ENCODE results near the gene CHST15. TPM values are rescaled to one million over a fixed set of nuclear protein-coding genes. Genes with fewer than 3 reads are reported as not detected.

Gene CHST15
- total and polyA plus RNA-seq, 7 donors = 2.4 to 57.9 (median 29.9) TPM

DNA sequence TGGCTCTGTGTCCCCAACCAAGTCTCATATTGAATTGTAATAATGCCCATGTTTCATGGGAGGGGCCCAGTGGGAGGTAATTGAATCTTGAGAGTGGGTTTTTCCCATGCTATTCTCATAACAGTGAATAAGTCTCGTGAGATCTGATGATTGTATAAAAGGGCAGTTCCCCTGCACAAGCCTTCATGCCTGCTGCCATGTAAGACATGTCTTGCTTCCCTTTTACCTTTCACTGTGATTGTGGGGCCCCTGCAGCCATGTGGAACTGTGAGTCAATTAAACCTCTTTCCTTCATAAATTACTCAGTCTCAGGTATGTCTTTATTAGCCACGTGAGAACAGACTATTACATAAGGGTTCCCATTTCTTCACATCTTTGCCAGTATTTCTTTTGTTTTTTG, 104.7 kb downstream of the CHST15 start:
- Histone ChIP-seq H3K4me1 (peaks cover 0 to 13% (median 6%) of the 10 kb centered on the region in 4 donors), H3K27ac (no peak overlapping the region), H3K36me3 (no peaks in the 10 kb centered on the region), H3K9me3 (no peaks in the 10 kb centered on the region), H3K27me3 (peaks cover 11 to 34% (median 13%) of the 10 kb centered on the region in 3 donors), H3K4me3 (no peak overlapping the region)
- intact Hi-C loops (cut with DNase I) = no loop called here
- TF ChIP-seq POLR2AphosphoS5 (IDR thresholded peaks at IDR 0.05) = no peak
- TF ChIP-seq, protein P1, sequence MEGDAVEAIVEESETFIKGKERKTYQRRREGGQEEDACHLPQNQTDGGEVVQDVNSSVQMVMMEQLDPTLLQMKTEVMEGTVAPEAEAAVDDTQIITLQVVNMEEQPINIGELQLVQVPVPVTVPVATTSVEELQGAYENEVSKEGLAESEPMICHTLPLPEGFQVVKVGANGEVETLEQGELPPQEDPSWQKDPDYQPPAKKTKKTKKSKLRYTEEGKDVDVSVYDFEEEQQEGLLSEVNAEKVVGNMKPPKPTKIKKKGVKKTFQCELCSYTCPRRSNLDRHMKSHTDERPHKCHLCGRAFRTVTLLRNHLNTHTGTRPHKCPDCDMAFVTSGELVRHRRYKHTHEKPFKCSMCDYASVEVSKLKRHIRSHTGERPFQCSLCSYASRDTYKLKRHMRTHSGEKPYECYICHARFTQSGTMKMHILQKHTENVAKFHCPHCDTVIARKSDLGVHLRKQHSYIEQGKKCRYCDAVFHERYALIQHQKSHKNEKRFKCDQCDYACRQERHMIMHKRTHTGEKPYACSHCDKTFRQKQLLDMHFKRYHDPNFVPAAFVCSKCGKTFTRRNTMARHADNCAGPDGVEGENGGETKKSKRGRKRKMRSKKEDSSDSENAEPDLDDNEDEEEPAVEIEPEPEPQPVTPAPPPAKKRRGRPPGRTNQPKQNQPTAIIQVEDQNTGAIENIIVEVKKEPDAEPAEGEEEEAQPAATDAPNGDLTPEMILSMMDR (IDR thresholded peaks at IDR 0.05) = no peak
- TF ChIP-seq EP300 (IDR thresholded peaks at IDR 0.05) = no peak
- no peak for TF ChIP-seq POLR2A (IDR thresholded peaks at IDR 0.05)
- WGBS, 2 donors = 54 to 69% methylated on average over 2 of the region's 2 CpGs
- no peak for DNase-seq

DNA sequence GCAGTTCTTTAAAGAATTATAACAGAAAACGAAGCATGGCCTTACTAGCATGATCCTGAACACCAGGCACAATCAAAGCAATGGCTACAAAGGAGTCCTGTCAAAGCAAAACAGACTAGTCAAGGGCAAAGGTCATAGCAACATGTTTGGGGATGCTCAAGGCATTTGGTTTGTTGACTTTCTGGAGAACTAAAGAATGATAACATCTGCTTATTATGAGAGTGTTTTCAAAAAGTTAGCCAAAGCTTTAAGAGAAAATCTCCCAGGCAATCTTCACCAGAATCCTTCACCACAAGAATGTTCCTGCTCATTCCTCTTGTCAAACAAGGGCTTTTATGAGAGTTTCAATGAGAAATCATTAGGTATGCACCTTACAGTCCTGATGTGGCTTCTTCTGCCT, 106.7 kb downstream of the CHST15 start:
- Histone ChIP-seq H3K27me3 (peaks cover 3 to 25% (median 9%) of the 10 kb centered on the region in 3 donors), H3K36me3 (no peaks in the 10 kb centered on the region), H3K27ac (no peak overlapping the region), H3K4me1 (peaks cover 0 to 6% (median 2%) of the 10 kb centered on the region in 4 donors), H3K9me3 (no peaks in the 10 kb centered on the region), H3K4me3 (no peak overlapping the region)
- no peak for TF ChIP-seq EP300 (IDR thresholded peaks at IDR 0.05)
- TF ChIP-seq POLR2AphosphoS5 (IDR thresholded peaks at IDR 0.05) = no peak
- TF ChIP-seq, protein P1 (IDR thresholded peaks at IDR 0.05) = no peak
- no peak for TF ChIP-seq POLR2A (IDR thresholded peaks at IDR 0.05)
- 38 to 59% methylated on average over 1 of the region's 1 CpG for WGBS, 2 donors
- no peak for DNase-seq
- intact Hi-C loops (cut with DNase I) = no loop called here

DNA sequence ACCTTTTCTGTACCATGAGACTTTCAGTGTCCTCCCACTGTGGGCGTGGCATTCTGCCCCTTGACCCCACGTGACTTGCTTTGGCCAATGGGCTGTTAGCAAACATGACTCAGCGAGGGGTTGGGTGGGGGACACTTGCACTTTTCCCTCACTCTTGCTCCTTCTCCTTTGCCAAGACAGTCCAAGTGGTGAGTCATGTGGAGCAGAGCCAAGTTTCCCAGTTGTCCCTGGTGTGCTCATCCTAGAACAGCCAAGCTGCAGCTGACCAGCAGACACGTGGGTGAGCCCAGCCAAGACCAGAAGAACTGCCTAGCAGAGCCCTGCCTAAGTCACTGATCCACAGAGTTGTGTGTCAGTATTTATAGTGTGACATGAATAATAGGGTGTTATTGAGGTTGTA, 119.0 kb downstream of the CHST15 start:
- intact Hi-C loops (cut with DNase I) = no loop called here
- peaks cover 11 to 47% (median 22%) of the 10 kb centered on the region in 3 donors for H3K27me3 ChIP-seq
- DNase-seq = no peak
- H3K36me3 ChIP-seq = no peaks in the 10 kb centered on the region
- no peak overlapping the region for H3K4me3 ChIP-seq
- no peak for TF ChIP-seq POLR2AphosphoS5 (IDR thresholded peaks at IDR 0.05)
- TF ChIP-seq POLR2A (IDR thresholded peaks at IDR 0.05) = no peak
- TF ChIP-seq, protein P1 (IDR thresholded peaks at IDR 0.05) = no peak
- no peak for TF ChIP-seq EP300 (IDR thresholded peaks at IDR 0.05)
- peaks cover 0 to 7% (median 0%) of the 10 kb centered on the region in 4 donors for H3K9me3 ChIP-seq
- 28 to 61% methylated on average over 4 of the region's 4 CpGs for WGBS, 2 donors
- H3K4me1 ChIP-seq = peaks cover 0 to 9% (median 7%) of the 10 kb centered on the region in 4 donors
- H3K27ac ChIP-seq = no peak overlapping the region

DNA sequence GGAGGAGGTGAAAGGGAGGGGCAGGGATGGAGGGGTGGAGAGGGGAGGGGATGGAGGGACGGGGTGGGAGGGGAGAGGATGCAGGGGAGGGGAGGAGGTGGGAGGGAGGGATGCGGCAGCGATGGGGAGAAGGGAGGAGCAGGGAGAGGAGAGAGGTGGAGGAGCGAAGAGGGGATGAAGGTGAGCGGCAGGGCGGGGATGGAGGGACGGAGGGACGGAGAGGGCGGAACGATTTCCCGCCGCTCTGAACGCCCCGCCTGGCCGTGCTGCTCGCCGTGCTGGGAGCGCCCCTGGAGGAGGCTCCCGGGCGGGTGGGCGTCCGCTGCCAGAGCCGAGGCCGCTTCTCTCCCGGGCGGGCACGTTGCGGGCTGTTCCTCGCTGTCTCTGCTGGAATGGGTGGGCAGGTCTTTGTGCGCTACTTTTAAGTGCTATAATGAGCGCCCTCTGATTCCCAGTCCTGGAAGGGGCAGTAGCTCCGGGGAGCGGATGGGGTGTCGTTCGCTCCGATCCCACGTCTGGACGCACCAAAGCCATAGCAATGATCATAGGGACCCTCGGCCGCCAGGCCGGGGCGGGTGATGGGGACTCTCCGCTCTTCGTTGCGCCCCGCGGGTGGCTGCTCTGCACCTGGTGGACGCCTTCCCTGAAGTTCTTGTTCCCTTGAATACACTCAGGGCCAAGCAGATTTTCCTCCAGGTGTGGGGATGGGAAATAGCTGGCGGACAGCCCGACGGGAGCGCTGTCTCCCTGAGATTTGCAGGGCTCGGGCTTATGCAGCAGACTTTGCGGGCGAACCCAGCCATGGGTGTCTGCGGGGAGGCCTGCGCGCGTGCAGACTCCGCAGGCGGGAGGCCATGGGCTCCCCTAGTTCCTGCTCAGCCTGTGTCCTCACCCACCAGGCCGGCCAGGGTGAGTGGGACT, 120.7 kb downstream of the CHST15 start:
- peak overlapping the region in 2 of 4 donors; percentile 19 to 22 for H3K4me3 ChIP-seq
- peaks cover 0 to 7% (median 0%) of the 10 kb centered on the region in 4 donors for H3K9me3 ChIP-seq
- no peak for DNase-seq
- WGBS, 2 donors = 7% methylated on average over 62 of the region's 62 CpGs
- no peaks in the 10 kb centered on the region for H3K36me3 ChIP-seq
- H3K27me3 ChIP-seq = peaks cover 11 to 54% (median 22%) of the 10 kb centered on the region in 3 donors
- H3K27ac ChIP-seq = no peak overlapping the region
- TF ChIP-seq POLR2AphosphoS5 (IDR thresholded peaks at IDR 0.05) (no peak), EP300 (IDR thresholded peaks at IDR 0.05) (no peak), POLR2A (IDR thresholded peaks at IDR 0.05) (no peak)
- TF ChIP-seq, protein P1 (IDR thresholded peaks at IDR 0.05) = no peak
- H3K4me1 ChIP-seq = peaks cover 0 to 9% (median 8%) of the 10 kb centered on the region in 4 donors
- intact Hi-C loops (cut with DNase I) = no loop called here

All from sigmoid colon (tissue), 7 donors.